Measurements from ENCODE around the gene RGMB.

GRCh38 chr5:98805070-98805469 lies 31.6 kb downstream of the RGMB start:
- TF ChIP-seq EZH2 (IDR thresholded peaks at IDR 0.05; ENCODE audit: low read length): no peak
- TF ChIP-seq CTCF (optimal IDR thresholded peaks at IDR 0.05 in 1 of 3, IDR thresholded peaks at IDR 0.05 in 1 of 3, conservative IDR thresholded peaks at IDR 0.05 in 1 of 3; ENCODE audit: extremely low read depth in 1 of 3, insufficient read depth in 2 of 3, low read length in 3 of 3): no peak

All from keratinocyte (primary cell).